Muscle of arm (tissue), 12 donors: Measurements from ENCODE around the gene CLDN15. TPM values are rescaled to one million over a fixed set of nuclear protein-coding genes. Genes with fewer than 3 reads are reported as not detected.
A peak's percentile ranks its signal among the peaks of the same experiment; 100 is the strongest.
"Not testable (repeated sequence)": the region's sequence is repeated elsewhere in the genome, so short reads cannot be mapped to it uniquely, and the experiment has no call there.

Experiments
- DNase-seq: peaks from one replicate; pipeline ENCODE4 v3.0.0-alpha.2; 2013
- polyA plus RNA-seq, 12 donors: library from polyadenylated mRNA; unstranded; fragments of 120-200 nt; gene quantifications; one replicate each; pipeline ENCODE4 v1.2.1, GENCODE V29; 2013; ENCODE audit not compliant: insufficient read length in 12 of 12

Gene CLDN15
- polyA plus RNA-seq, 12 donors, result 4.2 to 16.9 (median 5.7) TPM; not detected in 1

DNA sequence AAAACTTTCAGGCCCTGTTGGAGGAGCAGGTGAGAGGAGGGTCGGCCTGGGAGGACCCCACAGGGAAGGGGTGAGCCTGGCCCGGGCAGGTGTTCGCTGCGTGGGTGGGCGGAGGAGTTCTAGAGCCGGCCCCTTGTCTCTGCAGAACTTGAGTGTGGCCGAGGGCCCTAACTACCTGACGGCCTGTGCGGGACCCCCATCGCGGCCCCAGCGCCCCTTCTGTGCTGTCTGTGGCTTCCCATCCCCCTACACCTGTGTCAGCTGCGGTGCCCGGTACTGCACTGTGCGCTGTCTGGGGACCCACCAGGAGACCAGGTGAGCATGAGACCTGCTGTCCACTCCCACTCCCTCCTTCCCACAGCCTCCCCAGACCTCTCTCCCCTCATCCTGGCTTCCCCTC, 14.1 kb downstream of the CLDN15 start:
- no peak for DNase-seq

DNA sequence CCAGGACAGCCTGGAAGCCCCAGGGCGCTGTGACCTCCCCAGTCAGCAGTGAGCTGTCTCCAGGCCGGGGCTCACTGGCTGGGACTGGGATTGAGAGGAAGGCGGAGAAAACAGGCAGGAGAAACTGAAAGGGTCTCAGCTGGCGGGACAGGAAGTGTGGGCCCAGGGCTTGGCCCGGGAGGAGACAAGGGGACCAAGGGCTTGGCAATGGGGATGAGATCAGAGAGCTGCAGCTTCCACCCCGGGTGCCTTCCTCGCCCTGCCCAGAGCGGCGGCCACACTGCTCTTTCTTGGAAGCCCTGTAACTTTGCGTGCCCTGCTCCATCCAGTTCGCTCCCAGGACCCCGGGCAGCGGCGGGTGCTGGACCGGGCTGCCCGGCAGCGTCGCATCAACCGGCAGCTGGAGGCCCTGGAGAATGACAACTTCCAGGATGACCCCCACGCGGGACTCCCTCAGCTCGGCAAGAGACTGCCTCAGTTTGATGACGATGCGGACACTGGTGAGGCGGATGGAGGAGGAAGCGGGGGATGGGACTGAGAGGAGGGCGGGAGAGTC, 15.2 kb downstream of the CLDN15 start:
- DNase-seq, result no peak

DNA sequence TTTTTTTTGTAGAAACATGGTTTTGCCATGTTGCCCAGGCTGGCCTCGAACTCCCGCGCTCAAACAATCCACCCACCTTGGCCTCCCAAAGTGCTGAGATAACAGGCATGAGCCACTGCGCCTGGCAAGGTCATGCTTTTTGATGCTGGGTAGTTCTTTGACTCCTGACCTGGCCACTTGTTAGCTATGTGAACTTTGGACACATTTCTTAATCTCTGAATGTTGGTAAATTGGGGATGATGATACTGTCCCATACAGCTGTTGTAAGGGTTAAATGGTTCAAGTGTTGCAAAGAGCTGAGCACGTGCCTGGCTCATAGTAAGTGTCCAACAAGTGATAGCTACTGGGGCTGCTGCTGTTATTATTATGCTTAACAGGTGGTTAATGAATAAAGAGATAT, 17.3 kb downstream of the CLDN15 start:
- DNase-seq, result no peak

DNA sequence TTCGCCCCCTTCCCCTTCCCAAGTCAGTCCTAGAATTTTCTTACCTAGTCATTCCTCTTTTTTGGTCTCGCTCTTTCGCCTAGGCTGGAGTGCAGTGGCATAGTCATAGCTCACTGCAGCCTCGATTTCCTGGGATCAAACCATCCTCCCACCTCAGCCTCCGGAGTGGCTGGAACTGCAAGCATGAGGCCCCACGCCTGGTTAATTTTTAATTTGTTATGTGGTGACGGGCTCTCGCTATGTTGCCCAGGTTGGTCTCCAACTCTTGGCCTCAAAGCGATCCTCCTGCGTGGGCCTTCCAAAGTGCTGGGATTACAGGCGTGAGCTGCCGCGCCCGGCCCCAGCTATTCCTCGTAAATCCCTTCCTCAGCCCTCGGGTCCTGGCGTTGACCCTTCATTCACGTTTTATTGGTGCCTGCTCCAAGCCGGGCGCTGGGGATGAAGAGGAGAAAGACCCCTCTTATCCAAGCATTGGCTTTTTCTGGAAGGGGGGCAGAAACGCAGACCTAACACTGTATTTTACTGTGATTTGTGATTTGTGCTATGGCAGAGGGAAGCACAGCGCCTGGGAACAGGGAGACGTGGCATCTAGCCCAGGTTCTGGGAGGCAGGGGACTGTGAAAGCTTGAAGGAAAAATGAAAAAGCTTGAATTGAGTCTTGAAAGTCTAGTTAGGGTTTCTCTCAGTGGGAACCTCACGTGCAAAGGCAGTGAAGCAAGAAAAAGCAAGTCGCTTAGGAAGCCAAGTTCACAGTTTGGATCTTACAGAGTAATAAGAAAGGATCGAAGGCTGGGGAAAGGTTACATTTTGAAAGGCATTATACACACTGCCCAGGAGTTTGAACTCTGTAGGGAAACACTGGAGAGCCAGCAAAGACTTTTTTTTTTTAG, 19.1 kb downstream of the CLDN15 start:
- no peak for DNase-seq

DNA sequence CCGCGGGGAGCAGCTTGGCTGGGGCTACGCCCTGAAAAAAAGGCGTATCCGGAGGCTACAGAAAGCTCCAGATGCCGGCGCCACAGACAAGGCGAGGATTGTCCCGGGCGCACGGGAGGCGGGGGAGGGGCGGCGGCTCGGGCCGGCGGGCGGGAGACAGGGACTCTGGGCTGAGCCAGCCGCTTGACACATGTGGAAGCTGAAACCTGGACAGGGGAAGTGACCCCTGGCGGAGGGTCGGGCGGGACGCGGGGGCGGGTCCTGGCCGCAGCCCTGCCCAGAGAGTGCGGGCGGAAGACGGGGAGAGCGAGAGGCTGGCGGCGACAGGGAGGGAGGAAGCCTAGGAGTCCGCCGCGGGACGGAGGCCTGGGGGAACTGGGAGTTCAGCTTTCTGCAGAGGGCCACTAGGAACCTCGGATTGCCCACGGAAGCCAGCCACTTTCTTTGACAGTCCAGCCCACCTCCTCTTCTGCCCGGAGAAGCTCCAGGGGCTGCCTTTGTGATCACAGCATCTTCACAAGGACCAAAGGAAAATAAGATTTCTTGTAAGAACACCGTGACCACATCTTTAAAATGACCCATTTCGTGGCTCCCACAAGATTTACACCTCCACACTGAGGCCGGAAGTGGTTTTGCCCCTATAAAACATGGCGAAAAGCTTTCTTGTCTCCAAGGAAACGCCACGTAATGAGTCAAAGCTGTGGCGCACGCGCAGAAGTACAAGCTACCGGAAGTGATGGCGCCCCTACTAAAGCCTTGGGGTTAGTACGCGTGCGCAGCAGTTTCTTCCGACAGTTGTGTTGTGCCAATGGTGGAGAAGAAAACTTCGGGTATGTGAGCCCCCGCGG, 20.0 kb downstream of the CLDN15 start, which contains the start of the genes PLOD3 and ZNHIT1:
PLOD3 (minus strand) TSS at position 194 of the 848 bp plus-strand sequence. CDS start 307 bp downstream, outside the sequence.
ZNHIT1 (plus strand) TSS at position 778 of the 848 bp plus-strand sequence; CDS start at position 809, 31 bp downstream.
- DNase-seq, result peak; percentile 99

DNA sequence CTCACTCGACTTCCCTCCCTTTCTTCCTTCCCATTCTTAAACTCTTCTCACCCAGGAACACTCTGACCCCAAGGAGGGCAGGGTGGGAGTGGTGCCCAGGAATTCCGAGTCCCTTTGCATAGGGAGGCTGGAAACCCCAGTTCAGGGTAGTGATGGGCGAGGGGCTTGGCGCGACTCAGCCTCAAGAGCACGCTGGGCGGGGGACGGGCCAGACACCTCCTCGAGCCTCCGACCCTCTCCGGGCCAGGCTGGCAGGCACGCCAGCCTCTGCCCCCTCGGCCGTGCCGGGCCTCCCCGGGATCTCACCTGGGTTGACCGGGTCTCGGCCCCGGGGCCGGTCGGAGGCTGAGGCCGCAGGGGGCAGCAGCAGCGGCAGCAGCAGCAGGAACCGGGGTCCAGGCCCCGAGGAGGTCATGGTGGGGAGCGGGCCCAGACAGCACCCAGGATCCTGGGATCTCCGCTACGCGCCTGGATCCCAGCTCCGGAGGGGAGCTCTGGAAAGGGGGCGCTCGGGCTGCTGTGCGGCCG, 20.7 kb downstream of the CLDN15 start:
- no peak for DNase-seq

DNA sequence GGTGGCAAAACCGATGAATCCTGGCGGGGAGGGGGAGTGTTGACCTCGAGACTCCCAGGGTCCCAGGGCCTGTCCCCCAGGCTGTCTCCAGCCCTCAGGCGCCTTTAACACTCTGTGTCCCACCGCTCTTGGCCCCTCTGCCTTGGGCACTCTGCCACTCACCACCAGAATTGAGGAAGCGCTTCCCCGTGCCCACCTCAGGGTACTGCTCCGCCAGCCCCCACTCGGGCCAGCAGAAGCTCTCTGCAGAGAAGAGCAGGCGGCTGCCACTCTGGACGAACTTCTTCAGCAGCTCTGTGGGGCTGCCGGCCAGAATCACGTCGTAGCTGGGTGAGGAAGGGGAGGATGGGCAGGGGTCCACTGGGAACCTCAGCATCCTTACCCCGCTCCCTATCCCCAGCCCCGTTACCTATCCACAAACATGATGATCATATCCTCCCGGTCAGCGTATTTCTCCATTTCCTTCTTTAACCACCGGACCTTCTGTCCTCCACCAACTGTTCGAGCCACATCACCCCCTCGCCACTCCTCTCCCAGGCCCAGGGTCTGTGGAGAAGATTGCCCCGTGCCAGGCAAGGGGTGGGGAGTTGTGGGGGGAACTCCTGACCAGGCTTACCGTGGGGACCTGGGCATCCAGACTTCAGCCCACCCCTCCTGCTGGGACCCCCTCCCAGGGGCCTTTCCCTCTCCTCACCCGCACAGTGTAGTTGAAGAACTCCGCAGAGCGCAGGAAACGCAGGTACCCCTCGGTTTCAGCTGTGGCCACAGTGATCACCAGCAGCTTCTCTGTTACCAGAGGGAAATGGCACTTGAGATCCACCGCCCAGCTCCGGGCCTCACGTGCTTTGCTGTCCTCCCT, 21.4 kb downstream of the CLDN15 start:
- no peak for DNase-seq

DNA sequence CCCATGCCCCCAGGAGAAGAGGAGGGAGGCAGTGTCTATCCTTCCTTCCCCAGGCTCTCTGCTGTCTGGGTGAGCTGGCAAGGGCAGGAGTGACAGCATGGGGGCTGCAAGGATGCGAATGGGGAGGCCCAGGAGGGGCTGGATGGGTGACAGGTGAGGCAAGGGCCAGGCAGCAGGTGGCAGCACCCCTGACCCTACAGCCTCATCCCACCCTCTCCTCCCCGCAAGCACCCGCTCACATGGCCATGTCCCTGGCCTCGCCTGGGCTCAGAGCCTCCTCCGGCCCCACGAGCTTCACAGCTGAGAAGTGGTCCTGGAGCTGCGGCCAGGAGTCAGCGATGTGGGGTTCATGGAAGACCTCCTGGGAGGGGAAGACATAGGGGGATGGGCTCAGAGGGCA, 25.6 kb downstream of the CLDN15 start:
- DNase-seq, result no peak

DNA sequence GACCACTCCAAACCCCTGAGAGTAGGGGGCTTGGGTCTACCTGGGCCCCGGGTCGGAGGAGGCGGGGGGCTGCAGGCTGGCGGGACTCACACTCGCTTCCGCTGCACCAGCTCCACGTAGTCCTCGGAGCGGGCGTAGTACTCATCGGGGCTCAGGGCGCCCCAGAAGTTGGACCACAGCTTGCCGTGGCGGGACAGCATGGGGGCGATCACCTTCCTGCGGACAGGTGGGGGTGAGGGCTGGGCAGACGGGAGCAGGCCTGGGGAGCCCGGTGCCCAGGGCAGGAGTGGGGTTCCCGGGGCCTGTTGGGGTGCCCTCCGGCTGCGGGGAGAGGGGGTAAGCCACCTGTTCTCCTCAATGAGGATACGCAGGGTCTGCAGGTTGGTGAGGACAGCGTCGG, 26.1 kb downstream of the CLDN15 start:
- no peak for DNase-seq

DNA sequence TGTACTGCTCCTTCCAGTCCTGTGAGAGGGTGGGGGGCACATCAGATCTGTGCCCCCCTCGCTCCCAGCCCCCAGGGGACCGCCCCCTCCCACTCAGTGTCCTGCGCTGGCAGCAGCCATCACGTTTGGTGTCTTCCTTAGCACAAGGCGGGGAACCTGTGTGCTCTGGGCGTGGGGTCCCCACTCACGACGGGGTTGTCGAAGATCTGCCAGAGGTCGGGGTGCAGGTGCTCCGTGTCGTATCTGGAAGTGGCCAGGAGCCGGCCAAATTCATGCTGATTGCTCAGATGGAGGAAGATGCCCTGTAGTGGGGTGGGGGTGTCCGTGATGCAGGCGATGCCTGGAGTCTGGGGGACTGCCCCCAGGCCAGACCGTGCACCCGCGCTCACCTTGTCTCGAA, 27.5 kb downstream of the CLDN15 start:
- DNase-seq, result no peak

DNA sequence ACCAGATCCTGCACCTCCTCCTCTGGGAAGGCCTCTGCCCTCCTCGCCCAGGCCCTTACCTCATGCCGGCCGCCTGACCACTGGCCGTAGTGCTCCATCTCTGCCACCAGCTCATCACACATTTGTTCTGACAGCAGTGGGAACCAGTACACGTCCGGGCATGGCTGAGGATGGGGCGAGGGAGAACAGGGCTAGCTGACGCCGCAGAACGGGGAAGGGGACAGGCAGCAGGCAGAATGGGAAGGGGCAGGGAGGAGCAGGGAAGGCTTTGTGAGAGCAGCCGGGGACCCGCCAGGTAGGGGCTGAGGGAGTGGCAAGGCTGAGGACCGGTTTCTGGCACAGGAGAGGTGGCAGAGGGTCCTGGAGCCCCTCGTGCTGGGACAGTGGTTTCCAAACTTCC, 28.8 kb downstream of the CLDN15 start:
- no peak for DNase-seq

DNA sequence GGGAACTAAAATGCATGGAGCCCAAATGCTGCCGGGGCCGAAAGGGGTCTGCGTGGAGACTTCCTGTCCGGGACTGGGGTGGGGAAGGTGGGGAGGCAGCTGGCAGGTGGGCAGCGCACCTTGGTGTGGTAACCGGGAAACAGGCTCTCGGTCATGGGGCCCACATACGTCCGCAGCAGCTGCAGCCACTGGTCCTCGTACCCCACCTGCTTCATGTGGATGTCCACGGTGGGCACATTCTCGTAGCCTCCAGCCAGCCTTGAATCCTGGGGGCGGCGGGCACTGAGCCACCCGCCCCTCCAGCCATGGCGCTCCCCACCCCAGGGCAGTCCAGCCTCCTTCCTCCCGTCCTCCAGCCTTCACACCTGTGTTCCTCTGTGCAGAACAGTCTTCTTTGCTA, 30.1 kb downstream of the CLDN15 start:
- no peak for DNase-seq

DNA sequence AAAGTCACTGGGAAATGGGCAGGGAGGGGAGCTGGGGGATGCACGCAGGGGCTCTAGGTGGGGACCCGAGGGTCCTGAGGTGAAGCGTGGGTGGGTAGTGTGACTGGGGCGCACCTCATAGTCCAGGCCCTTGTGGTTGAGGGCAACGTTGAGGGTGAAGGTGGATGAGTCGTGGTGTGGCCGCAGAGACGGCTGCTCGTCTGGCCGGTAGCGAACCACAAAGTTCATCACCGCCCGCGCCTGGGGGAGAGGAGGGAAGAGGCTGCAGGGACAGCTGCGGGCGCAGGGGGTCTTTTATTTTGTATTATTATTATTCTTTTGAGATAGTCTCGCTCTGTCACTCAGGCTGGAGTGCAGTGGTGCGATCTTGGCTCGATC, 30.9 kb downstream of the CLDN15 start:
- no peak for DNase-seq

DNA sequence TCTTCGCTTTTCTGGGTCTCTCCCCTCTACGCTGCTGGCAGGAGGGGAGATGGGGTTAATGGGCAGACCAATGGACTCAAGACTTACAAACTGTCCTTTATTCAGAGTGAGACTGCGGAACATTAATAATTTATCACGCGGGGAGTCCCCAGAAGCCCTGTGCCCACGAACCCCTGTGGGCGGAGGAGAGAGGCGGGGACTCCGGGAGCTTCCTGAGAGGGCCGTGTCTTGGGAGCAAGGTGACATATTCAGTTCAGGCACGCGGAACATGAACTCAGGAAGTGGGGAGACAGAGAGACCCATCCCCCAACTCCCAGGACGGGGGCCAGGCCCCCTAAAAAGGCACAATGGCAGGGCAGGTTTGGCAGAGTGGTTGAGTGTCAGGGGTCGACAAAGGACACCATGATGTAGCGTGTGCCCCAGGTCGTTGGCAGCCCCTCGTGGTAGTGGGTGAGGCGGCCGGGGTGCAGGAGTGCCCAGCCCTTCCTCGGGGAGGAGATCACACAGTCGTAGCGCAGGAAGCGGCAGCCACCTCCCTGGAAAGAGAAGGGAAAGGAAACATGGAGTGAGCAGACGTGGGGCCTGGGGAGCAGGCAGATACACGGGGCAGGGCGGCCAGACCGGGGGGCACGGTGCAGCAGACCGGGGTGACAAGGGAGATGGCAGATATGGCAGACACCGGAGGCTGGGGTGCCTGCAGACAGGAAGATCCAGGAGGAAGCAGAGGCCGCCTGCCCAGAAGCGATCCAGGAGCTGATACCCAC, 31.5 kb downstream of the CLDN15 start:
- no peak for DNase-seq

DNA sequence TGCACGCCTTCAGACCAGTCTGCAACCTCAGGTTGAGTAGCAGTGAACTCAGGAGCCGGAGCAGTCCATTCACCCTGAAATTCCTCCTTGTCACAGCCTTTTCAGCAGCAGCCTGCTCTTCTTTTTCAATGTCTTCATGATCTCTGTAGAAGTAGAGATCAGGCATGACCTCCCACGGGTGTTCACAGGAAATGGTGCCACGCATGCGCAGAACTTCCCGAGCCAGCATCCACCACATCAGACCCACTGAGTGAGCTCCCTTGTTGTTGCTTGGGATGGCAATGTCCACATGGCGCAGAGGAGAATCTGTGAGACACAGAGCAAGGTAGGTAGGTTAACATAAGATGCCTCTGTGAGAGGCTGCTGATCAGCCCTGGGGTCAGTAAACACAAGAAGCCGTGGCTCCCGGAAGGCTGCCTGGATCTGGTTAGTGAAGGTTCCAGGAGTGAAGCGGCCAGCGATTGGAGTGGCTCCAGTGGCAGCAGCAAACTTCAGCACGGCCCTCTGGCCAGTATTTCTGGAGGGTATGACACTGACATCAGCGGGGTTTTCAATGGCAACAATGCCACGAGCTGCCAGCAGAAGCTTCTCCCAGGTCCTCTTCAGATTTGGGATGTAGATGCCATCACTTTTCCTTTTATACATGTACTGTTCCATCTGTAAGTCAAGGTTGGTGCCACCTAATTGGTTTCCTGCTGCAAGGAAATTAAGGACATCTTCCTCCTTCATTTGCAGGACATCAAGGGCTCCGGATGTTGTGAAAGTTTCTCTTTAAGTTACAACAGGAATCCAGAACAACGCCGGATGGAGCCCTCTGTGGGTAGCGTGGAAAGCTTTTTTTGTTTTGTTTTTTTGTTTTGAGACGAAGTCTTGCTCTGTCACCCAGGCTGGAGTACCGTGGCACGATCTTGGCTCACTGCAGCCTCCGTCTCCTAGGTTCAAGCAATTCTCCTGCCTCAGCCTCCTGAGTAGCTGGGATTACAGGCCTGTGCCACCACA, 33.6 kb downstream of the CLDN15 start:
- DNase-seq, result not testable (repeated sequence)

DNA sequence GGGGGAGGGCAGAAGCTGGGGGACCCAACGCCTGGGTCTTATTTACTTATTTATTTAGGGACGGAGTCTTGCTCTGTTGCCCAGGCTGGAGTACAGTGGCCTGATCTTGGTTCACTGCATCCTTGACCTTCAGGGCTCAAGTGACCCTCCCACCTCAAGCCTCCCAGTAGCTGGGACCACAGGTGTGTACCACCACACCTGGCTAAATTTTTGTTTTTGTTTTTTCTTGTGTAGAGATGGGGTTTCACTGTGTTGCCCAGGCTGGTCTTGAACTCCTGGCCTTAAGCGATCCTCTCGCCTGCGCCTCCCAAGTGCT, 35.0 kb downstream of the CLDN15 start:
- DNase-seq, result no peak

DNA sequence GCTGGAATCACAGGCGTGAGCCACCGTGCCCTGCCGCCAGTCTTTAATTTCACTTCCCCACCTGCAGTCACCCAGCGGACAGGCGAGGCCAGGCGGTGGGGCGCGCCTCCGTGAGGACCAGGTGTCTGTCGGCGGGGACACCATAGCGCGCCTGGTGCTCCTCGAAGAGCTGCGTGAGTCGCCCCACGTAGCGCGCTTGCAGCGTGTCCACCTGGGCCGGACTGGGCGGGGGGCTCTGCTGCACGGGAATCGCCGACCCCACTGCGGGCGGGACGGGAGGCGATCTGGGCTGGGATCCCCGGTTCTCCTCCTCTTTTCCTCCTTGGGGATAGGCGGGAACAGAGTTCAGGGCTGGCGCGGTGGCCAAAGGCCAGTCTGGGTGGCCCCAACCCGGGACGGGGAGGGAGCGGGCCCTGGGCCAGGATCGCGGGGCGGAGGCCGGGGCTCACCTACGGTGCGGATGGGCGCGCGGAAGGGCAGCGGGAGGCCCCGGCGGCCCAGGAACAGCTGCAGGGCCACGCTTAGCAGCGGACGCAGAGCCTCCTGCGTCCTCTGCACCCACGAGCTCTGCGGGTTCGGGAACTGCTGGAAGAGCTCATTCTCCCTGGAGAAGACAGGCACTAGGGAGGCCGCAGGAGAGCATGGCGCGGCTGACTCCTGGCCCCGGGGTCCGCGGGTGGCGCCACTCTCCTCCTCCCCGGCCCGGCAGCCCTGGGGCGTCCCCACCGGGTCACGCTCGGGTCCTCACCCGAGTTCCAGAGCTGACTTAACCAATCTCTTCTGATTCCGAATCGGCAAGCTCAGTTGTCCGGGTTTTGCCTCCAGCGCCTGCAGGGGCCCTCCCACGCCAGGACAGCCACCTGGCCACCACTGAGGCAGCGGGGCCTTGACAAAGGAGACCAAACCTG, 35.7 kb downstream of the CLDN15 start:
- DNase-seq, result no peak
